ENCODE results near the gene C11orf98. TPM values are rescaled to one million over a fixed set of nuclear protein-coding genes. Genes with fewer than 3 reads are reported as not detected.
"Not testable (repeated sequence)": the region's sequence is repeated elsewhere in the genome, so short reads cannot be mapped to it uniquely, and the experiment has no call there.

The C11orf98 gene
- total and polyA plus RNA-seq, 7 donors = 24.6 to 183 (median 47.4) TPM

GRCh38 chr11:62664405-62665074, 470 bp downstream of the C11orf98 start:
- Histone ChIP-seq H3K4me1 (peaks cover 0 to 39% (median 34%) of the 10 kb centered on the region in 4 donors), H3K27ac (peak overlapping the region; percentile 91 to 97 (median 94)), H3K36me3 (peaks cover 0 to 28% (median 8%) of the 10 kb centered on the region in 4 donors), H3K9me3 (no peaks in the 10 kb centered on the region), H3K27me3 (no peaks in the 10 kb centered on the region), H3K4me3 (peak overlapping the region; percentile 74 to 89 (median 86))
- intact Hi-C loops (cut with DNase I) = loop anchor here (2.0 to 5.0 kb wide), 3 partner anchors 18 to 52 kb away; partner anchors contain the start of genes BSCL2, EML3, GANAB and GNG3
- peak; percentile 79 for DNase-seq
- 2 to 3% methylated on average over 36 of the region's 36 CpGs for WGBS, 2 donors
- TF ChIP-seq POLR2AphosphoS5 (IDR thresholded peaks at IDR 0.05) (no peak), CTCF (IDR thresholded peaks at IDR 0.05) (no peak), EP300 (IDR thresholded peaks at IDR 0.05) (no peak), POLR2A (IDR thresholded peaks at IDR 0.05) (no peak)

GRCh38 chr11:62656796-62657429, 8.1 kb downstream of the C11orf98 start:
- H3K27ac ChIP-seq = no peak overlapping the region
- no peak overlapping the region for H3K4me3 ChIP-seq
- no peak for DNase-seq
- intact Hi-C loops (cut with DNase I) = no loop called here
- peaks cover 0 to 11% (median 8%) of the 10 kb centered on the region in 4 donors for H3K4me1 ChIP-seq
- TF ChIP-seq EP300 (IDR thresholded peaks at IDR 0.05) (no peak), CTCF (IDR thresholded peaks at IDR 0.05) (no peak), POLR2A (IDR thresholded peaks at IDR 0.05) (no peak)
- no peaks in the 10 kb centered on the region for H3K9me3 ChIP-seq
- no peaks in the 10 kb centered on the region for H3K27me3 ChIP-seq
- peaks cover 0 to under 1% (median 0%) of the 10 kb centered on the region in 4 donors for H3K36me3 ChIP-seq
- 62 to 70% methylated on average over 5 of the region's 5 CpGs for WGBS, 2 donors

GRCh38 chr11:62654297-62654696, 10.7 kb downstream of the C11orf98 start:
- TF ChIP-seq CTCF (IDR thresholded peaks at IDR 0.05) = no peak
- no peak for TF ChIP-seq EP300 (IDR thresholded peaks at IDR 0.05)
- no peak for TF ChIP-seq POLR2AphosphoS5 (IDR thresholded peaks at IDR 0.05)
- no peak for TF ChIP-seq POLR2A (IDR thresholded peaks at IDR 0.05)
- H3K4me3 ChIP-seq = no peak overlapping the region
- WGBS, 2 donors = 87 to 89% methylated on average over 11 of the region's 11 CpGs
- no peak overlapping the region for H3K27ac ChIP-seq
- H3K4me1 ChIP-seq = peaks cover 0 to 17% (median 15%) of the 10 kb centered on the region in 4 donors
- H3K27me3 ChIP-seq = no peaks in the 10 kb centered on the region
- DNase-seq = no peak
- peaks cover 3 to 7% (median 5%) of the 10 kb centered on the region in 4 donors for H3K36me3 ChIP-seq
- H3K9me3 ChIP-seq = no peaks in the 10 kb centered on the region
- intact Hi-C loops (cut with DNase I) = loop anchor here (5.0 kb wide), 1 partner anchor 53 kb away; the partner anchor contains the start of genes BSCL2 and GNG3

- Histone ChIP-seq H3K27me3 (no peaks in the 10 kb centered on the region), H3K36me3 (peaks cover 11 to 26% (median 16%) of the 10 kb centered on the region in 4 donors), H3K9me3 (no peaks in the 10 kb centered on the region), H3K4me1 (peaks cover 0 to 23% (median 16%) of the 10 kb centered on the region in 4 donors), H3K27ac (peak overlapping the region; percentile 92 to 93 (median 92)), H3K4me3 (peak overlapping the region; percentile 75 to 95 (median 80))
- no peak for TF ChIP-seq POLR2A (IDR thresholded peaks at IDR 0.05)
- no peak for TF ChIP-seq EP300 (IDR thresholded peaks at IDR 0.05)
- no peak for TF ChIP-seq CTCF (IDR thresholded peaks at IDR 0.05)
- TF ChIP-seq POLR2AphosphoS5 (IDR thresholded peaks at IDR 0.05) = no peak
- DNase-seq = no peak
- intact Hi-C loops (cut with DNase I) = loop anchor here (5.0 kb wide), 1 partner anchor 55 kb away; the partner anchor contains the start of genes BSCL2 and GNG3
- WGBS, 2 donors = 15 to 35% methylated on average over 16 of the region's 16 CpGs
Measured at GRCh38 chr11:62652161-62653006, 12.6 kb downstream of the C11orf98 start.

GRCh38 chr11:62650283-62650682, 14.7 kb downstream of the C11orf98 start:
- H3K27ac ChIP-seq, H3K4me3 ChIP-seq, H3K9me3 ChIP-seq, H3K27me3 ChIP-seq, DNase-seq: not testable (repeated sequence)
- intact Hi-C loops (cut with DNase I) = loop anchor here (5.0 kb wide), 1 partner anchor 57 kb away; the partner anchor contains the start of genes BSCL2 and GNG3
- 92 to 96% methylated on average over 12 of the region's 12 CpGs for WGBS, 2 donors
- Histone ChIP-seq H3K36me3 (peaks cover 11 to 26% (median 16%) of the 10 kb centered on the region in 4 donors), H3K4me1 (peaks cover 0 to 38% (median 29%) of the 10 kb centered on the region in 4 donors)

All from sigmoid colon (tissue), 7 donors.